Fibroblast of lung (primary cell): ENCODE measurements around the gene SERPINB1. TPM values are rescaled to one million over a fixed set of nuclear protein-coding genes. Genes with fewer than 3 reads are reported as not detected.

Experiments
- DNase-seq, 2 donors: peaks; one replicate each; pipeline versions ENCODE4 v3.0.0 to v3.0.0-alpha.2; 2010; ENCODE audit warnings: low read depth in 2 of 2
- H2AFZ ChIP-seq: 2 replicates; pipeline ENCODE4 v1.5.1; 2012; ENCODE audit warnings: low read length, control low read depth, inconsistent platforms
- H3K27ac ChIP-seq: 2 replicates; pipeline ENCODE4 v1.5.1; 2011; ENCODE audit warnings: low read length, control low read depth; ENCODE audit not compliant: insufficient read depth
- H3K27me3 ChIP-seq: 2 replicates; pipeline ENCODE4 v1.5.1; 2011; ENCODE audit warnings: mild to moderate bottlenecking, low read length; ENCODE audit not compliant: control insufficient read depth, insufficient read depth
- H3K36me3 ChIP-seq: 2 replicates; pipeline ENCODE4 v1.5.1; 2011; ENCODE audit warnings: low read length; ENCODE audit not compliant: control insufficient read depth, insufficient read depth
- H3K4me1 ChIP-seq: 2 replicates; pipeline ENCODE4 v1.5.1; 2011; ENCODE audit warnings: low read length; ENCODE audit not compliant: control insufficient read depth, insufficient read depth; ENCODE audit errors: extremely low read depth
- H3K4me2 ChIP-seq: 2 replicates; pipeline ENCODE4 v1.5.1; 2011; ENCODE audit warnings: low read length, control low read depth; ENCODE audit not compliant: insufficient read depth; ENCODE audit errors: extremely low read depth
- H3K4me3 ChIP-seq, 4 experiments: fragments of 200-600 bp in 1 of 4; sonication (generic) in 1 of 4; replicated peaks in 1 of 4; 2 replicates each; pipeline ENCODE4 v1.5.1; 2011 to 2016; ENCODE audit warnings: low read length in 4 of 4, low read depth in 3 of 4, mild to moderate bottlenecking in 3 of 4, control low read depth in 2 of 4, inconsistent platforms in 1 of 4, mixed read lengths in 1 of 4; ENCODE audit not compliant: insufficient read depth in 1 of 4; ENCODE audit errors: control extremely low read depth in 1 of 4
- H3K79me2 ChIP-seq: 2 replicates; pipeline ENCODE4 v1.5.1; 2012; ENCODE audit warnings: mild to moderate bottlenecking, low read length, inconsistent platforms; ENCODE audit not compliant: control insufficient read depth, insufficient read depth
- H3K9ac ChIP-seq: 2 replicates; pipeline ENCODE4 v1.5.1; 2011; ENCODE audit warnings: mild to moderate bottlenecking, low read length, control low read depth; ENCODE audit not compliant: insufficient read depth
- H3K9me3 ChIP-seq: 2 replicates; pipeline ENCODE4 v1.5.1; 2012; ENCODE audit warnings: low read depth, low read length; ENCODE audit not compliant: control insufficient read depth, insufficient read depth
- H4K20me1 ChIP-seq: 2 replicates; pipeline ENCODE4 v1.5.1; 2011; ENCODE audit warnings: low read length; ENCODE audit not compliant: control insufficient read depth, insufficient read depth; ENCODE audit errors: extremely low read depth
- EZH2 ChIP-seq: IDR thresholded peaks from 2 replicates; pipeline ENCODE4 v1.5.1; 2012; ENCODE audit warnings: low read length, control low read depth, mild to moderate bottlenecking; ENCODE audit errors: missing control alignments
- polyA plus RNA-seq, 2 donors: library from polyadenylated mRNA; depleted of rRNA in 1 of 2; stranded (reverse) in 1 of 2; unstranded in 1 of 2; fragments of >200 nt; gene quantifications; 2 replicates each; pipeline ENCODE4 v1.2.1, GENCODE V29; 2011 to 2012; ENCODE audit warnings: missing spikeins in 1 of 2
- total RNA-seq: library from RNA; depleted of rRNA; stranded (reverse); fragments of >200 nt; gene quantifications from 2 replicates; pipeline ENCODE4 v1.2.1, GENCODE V29; 2014
- TF ChIP-seq, protein P1 (sequence below), 2 donors: IDR thresholded peaks in 1 of 2; conservative IDR thresholded peaks in 1 of 2; 1 replicate in 1 of 2; 2 replicates in 1 of 2; pipeline ENCODE4 v1.5.1; 2011 to 2012; ENCODE audit warnings: low read length in 2 of 2, control low read depth in 1 of 2, inconsistent platforms in 1 of 2, low read depth in 1 of 2, mild to moderate bottlenecking in 1 of 2

SERPINB1 gene
- total and polyA plus RNA-seq, 2 donors (not counting 1 experiment from before 2014, with no cell fraction given): 19.3 to 39.5 TPM

DNA sequence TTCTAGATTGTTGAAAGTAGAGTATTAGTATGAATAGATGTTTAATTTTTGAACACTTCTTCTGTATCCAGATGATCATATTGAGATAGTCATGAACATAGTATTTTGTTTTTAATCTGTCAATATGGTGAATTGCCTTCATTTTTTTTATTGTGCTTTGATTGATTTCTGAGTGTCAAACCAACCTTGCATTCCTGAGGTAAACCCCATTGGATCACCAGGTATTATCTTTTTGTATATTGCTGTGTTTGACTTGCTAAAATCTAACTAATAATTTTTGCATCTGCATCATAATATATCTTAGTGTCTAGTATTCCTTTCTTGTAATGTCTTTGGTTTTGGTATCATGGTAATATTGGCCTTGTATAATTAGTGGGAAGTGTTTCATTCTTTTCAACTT lies 25.5 kb downstream of the SERPINB1 start:
- Histone ChIP-seq H3K9ac (no peak overlapping the region), H2AFZ (no peak overlapping the region)

DNA sequence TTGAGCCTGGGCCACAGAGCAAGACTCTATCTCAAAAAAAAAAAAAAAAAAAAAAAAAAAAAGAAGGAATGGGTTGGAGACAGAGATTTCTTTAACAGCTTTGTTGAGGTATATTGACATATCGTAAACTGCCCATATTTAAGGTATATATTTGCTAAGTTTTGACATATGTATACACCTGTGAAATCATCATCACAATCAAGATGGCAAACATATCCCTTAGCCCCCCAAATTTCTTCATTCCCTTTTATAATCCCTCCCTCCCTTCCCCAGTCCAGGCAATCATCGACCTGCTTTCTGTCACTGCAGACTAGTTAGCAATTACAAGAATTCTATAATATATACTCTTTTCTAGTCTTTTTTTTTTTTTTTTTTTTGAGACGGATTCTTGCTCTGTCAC lies 29.0 kb downstream of the SERPINB1 start:
- peaks cover under 1% of the 10 kb centered on the region for H3K4me1 ChIP-seq
- no peak for TF ChIP-seq EZH2
- H3K4me2 ChIP-seq: no peak overlapping the region
- no peak overlapping the region for H3K9ac ChIP-seq
- H3K4me3 ChIP-seq: no peak overlapping the region
- DNase-seq: no peak
- no peaks in the 10 kb centered on the region for H3K27me3 ChIP-seq
- H4K20me1 ChIP-seq: no peaks in the 10 kb centered on the region
- H3K36me3 ChIP-seq: no peaks in the 10 kb centered on the region
- H2AFZ ChIP-seq: no peak overlapping the region
- H3K9me3 ChIP-seq: no peaks in the 10 kb centered on the region
- H3K79me2 ChIP-seq: no peaks in the 10 kb centered on the region
- no peak overlapping the region for H3K27ac ChIP-seq

More for the DNA sequence above, 25.5 kb downstream of the SERPINB1 start:
- TF ChIP-seq EZH2: no peak
- TF ChIP-seq, protein P1, sequence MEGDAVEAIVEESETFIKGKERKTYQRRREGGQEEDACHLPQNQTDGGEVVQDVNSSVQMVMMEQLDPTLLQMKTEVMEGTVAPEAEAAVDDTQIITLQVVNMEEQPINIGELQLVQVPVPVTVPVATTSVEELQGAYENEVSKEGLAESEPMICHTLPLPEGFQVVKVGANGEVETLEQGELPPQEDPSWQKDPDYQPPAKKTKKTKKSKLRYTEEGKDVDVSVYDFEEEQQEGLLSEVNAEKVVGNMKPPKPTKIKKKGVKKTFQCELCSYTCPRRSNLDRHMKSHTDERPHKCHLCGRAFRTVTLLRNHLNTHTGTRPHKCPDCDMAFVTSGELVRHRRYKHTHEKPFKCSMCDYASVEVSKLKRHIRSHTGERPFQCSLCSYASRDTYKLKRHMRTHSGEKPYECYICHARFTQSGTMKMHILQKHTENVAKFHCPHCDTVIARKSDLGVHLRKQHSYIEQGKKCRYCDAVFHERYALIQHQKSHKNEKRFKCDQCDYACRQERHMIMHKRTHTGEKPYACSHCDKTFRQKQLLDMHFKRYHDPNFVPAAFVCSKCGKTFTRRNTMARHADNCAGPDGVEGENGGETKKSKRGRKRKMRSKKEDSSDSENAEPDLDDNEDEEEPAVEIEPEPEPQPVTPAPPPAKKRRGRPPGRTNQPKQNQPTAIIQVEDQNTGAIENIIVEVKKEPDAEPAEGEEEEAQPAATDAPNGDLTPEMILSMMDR (conservative IDR thresholded peaks at IDR 0.05 in 1 of 2, IDR thresholded peaks at IDR 0.05 in 1 of 2; ENCODE audit: low read depth in 1 of 2, low read length in 2 of 2): no peak
- H3K36me3 ChIP-seq: no peaks in the 10 kb centered on the region
- DNase-seq: no peak
- H3K27me3 ChIP-seq: no peaks in the 10 kb centered on the region
- no peaks in the 10 kb centered on the region for H3K9me3 ChIP-seq
- H3K27ac ChIP-seq: no peak overlapping the region
- no peak overlapping the region for H3K4me3 ChIP-seq
- no peaks in the 10 kb centered on the region for H4K20me1 ChIP-seq
- H3K4me1 ChIP-seq: peaks cover 10% of the 10 kb centered on the region
- H3K79me2 ChIP-seq: no peaks in the 10 kb centered on the region
- no peak overlapping the region for H3K4me2 ChIP-seq

DNA sequence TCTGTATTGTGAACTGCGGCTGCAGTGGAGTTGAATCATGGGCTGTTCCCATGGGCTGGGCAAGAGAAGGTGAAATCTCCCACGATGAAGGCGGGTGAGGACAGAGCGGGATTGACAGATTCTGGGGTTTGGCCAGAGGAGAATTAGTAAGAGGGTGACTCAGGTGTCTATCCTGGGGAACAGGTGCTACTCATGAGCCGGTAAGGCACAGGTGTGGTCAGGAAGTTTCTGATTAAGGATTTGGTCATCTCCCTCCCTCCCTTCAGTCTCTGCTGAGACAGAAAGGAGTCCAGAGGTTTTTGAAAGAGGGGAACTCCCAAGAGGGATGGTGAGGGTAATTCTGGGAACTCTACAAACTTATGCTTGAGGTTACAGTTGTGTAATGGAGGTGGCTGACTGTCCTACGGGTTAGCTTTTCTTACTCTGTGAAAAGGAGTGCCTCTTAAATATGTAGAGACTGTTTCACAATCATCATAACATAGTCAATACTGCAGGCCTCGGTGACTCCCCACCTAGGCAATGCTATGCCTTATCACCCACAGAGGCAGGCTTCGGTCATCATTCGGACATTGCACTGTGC lies 31.5 kb downstream of the SERPINB1 start:
- H3K79me2 ChIP-seq: no peaks in the 10 kb centered on the region
- H3K36me3 ChIP-seq: no peaks in the 10 kb centered on the region
- DNase-seq: no peak
- no peak overlapping the region for H3K4me2 ChIP-seq
- H3K9me3 ChIP-seq: no peaks in the 10 kb centered on the region
- no peak overlapping the region for H3K9ac ChIP-seq
- H3K27ac ChIP-seq: no peak overlapping the region
- no peak overlapping the region for H2AFZ ChIP-seq
- H3K27me3 ChIP-seq: no peaks in the 10 kb centered on the region
- H3K4me3 ChIP-seq: no peak overlapping the region
- TF ChIP-seq EZH2: no peak
- TF ChIP-seq, protein P1 (conservative IDR thresholded peaks at IDR 0.05 in 1 of 2, IDR thresholded peaks at IDR 0.05 in 1 of 2; ENCODE audit: low read depth in 1 of 2, low read length in 2 of 2): no peak
- H3K4me1 ChIP-seq: no peaks in the 10 kb centered on the region
- H4K20me1 ChIP-seq: no peaks in the 10 kb centered on the region
